GM18951 (cell line): ENCODE results near the gene OSBP2.
"Not testable (repeated sequence)": the region's sequence is repeated elsewhere in the genome, so short reads cannot be mapped to it uniquely, and the experiment has no call there.

Source experiments
- POLR2A ChIP-seq: IDR thresholded peaks from 4 replicates; pipeline ENCODE4 v1.6.1; 2011; ENCODE audit warnings: mild to moderate bottlenecking; ENCODE audit not compliant: insufficient read length, insufficient read depth; ENCODE audit errors: extremely low read depth
- in situ Hi-C: fragments of 300-500 bp; cut with MboI; formaldehyde crosslinking; loops from one replicate; pipeline ENCODE4 v1.12.0; 2022; ENCODE audit warnings: low sequenced_read_pairs, mixed read lengths, inconsistent platforms; ENCODE audit not compliant: unreplicated experiment

Gene OSBP2

GRCh38 chr22:30767661-30768060, 73.0 kb downstream of the OSBP2 start:
- no peak for TF ChIP-seq POLR2A
- in situ Hi-C loops, result loop anchor here (10.0 kb wide), 1 partner anchor 147 kb away; no protein-coding TSS in a partner anchor

GRCh38 chr22:30770716-30771115, 76.0 kb downstream of the OSBP2 start:
- in situ Hi-C loops, result no loop called here
- TF ChIP-seq POLR2A, result no peak

GRCh38 chr22:30773919-30774318, 79.2 kb downstream of the OSBP2 start:
- in situ Hi-C loops, result no loop called here
- TF ChIP-seq POLR2A, result no peak

- no peak for TF ChIP-seq POLR2A
- in situ Hi-C loops, result no loop called here
Observed at GRCh38 chr22:30774566-30774965, 79.9 kb downstream of the OSBP2 start.

GRCh38 chr22:30776476-30776875, 81.8 kb downstream of the OSBP2 start:
- TF ChIP-seq POLR2A, result no peak
- in situ Hi-C loops, result no loop called here

GRCh38 chr22:30777146-30777545, 82.5 kb downstream of the OSBP2 start:
- in situ Hi-C loops, result not testable (repeated sequence)

GRCh38 chr22:30777587-30777986, 82.9 kb downstream of the OSBP2 start:
- no peak for TF ChIP-seq POLR2A
- in situ Hi-C loops, result no loop called here

GRCh38 chr22:30778261-30778660, 83.6 kb downstream of the OSBP2 start:
- in situ Hi-C loops, result no loop called here
- no peak for TF ChIP-seq POLR2A

GRCh38 chr22:30780026-30780425, 85.4 kb downstream of the OSBP2 start:
- no peak for TF ChIP-seq POLR2A

GRCh38 chr22:30781271-30781875, 86.7 kb downstream of the OSBP2 start:
- TF ChIP-seq POLR2A, result no peak
- in situ Hi-C loops, result no loop called here

More at GRCh38 chr22:30780026-30780425, 85.4 kb downstream of the OSBP2 start:
- in situ Hi-C loops, result no loop called here

GRCh38 chr22:30782613-30783012, 87.9 kb downstream of the OSBP2 start:
- TF ChIP-seq POLR2A, result no peak
- in situ Hi-C loops, result no loop called here

- in situ Hi-C loops, result no loop called here
- TF ChIP-seq POLR2A, result no peak
Observed at GRCh38 chr22:30783021-30783420, 88.3 kb downstream of the OSBP2 start.

GRCh38 chr22:30785527-30785926, 90.9 kb downstream of the OSBP2 start:
- TF ChIP-seq POLR2A, result no peak
- in situ Hi-C loops, result no loop called here

GRCh38 chr22:30790366-30790765, 95.7 kb downstream of the OSBP2 start:
- in situ Hi-C loops, result no loop called here
- TF ChIP-seq POLR2A, result no peak

- in situ Hi-C loops, result no loop called here
- no peak for TF ChIP-seq POLR2A
Observed at GRCh38 chr22:30792456-30792855, 97.8 kb downstream of the OSBP2 start.
